Muscle of arm (tissue), 12 donors: ENCODE measurements around the gene CNTNAP2. TPM values are rescaled to one million over a fixed set of nuclear protein-coding genes. Genes with fewer than 3 reads are reported as not detected.

ENCODE experiments used
- DNase-seq: peaks from one replicate; pipeline ENCODE4 v3.0.0-alpha.2; 2013
- polyA plus RNA-seq, 12 donors: library from polyadenylated mRNA; unstranded; fragments of 120-200 nt; gene quantifications; one replicate each; pipeline ENCODE4 v1.2.1, GENCODE V29; 2013; ENCODE audit not compliant: insufficient read length in 12 of 12

The CNTNAP2 gene
- polyA plus RNA-seq, 12 donors: 7.4 to 16.1 (median 10.3) TPM; not detected in 1

DNA sequence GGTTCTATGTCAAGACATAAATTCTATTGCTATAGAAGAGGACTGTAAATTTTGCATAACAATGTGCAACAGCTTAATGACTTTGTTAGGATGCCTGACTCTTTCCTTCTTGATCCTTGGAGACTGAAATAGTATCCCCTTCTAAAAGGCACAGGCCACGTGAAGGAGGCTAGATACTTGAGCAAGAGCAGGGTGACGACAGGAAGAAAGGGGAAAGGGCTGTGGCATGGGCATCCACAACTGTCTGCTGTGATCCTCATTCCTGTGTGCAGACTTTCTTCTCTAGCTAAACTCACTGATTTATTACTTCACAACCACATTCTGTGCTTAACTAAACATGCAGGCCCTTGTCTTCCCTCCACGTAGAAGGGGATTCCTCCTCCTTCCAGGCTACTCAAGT, 1362.2 kb downstream of the CNTNAP2 start:
- DNase-seq: no peak

DNA sequence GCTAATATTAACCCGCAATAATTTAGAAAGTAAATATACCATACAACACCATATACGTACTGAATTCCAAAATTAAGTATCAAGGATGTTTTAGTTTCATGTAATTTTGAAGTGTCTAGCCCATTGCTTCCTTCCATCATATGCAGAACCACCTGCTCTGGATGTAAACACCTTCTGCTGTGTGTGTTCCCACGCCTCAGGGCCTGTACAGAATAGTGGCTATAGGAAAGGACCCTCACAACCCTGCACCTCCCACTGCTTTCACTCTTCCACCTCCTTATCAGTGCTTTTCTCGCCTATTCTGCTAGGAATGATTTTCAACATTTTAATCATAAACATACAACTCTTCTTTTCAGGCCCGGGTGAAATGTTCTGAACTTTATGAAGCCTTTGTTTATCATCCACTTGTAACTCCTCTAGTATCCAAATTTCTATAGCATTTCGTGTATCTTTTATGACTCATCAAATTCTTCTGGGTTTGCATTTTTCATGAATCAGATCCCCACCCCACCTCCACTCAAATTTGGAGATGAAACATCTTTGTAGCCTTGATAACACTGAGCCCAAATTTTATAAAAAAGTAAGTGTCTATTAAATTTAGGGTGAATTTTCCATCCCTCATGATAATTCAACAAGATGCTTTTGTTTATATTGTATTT, 1367.2 kb downstream of the CNTNAP2 start:
- no peak for DNase-seq

DNA sequence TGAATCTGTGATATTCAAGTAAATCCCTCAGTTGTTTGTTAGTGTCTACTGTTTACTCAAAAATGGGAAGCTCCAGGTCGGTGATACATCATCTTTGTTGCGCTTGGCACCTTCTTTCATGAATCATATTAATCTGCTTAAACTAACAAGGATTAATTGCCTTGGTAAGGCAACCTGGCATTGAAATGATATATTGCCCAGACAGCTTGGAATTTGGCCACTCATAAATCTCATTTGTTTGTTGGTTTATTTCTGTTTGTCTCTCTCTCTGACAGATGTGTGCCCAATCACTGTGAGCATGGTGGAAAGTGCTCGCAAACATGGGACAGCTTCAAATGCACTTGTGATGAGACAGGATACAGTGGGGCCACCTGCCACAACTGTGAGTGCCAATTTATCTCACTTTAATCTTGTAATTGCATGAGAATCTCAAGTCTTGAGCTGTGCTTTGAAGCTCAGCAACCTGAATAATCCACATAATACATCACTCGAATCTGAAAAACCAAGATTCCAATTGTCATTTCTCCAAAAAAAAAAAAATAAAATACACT, 1369.1 kb downstream of the CNTNAP2 start:
- DNase-seq: no peak

DNA sequence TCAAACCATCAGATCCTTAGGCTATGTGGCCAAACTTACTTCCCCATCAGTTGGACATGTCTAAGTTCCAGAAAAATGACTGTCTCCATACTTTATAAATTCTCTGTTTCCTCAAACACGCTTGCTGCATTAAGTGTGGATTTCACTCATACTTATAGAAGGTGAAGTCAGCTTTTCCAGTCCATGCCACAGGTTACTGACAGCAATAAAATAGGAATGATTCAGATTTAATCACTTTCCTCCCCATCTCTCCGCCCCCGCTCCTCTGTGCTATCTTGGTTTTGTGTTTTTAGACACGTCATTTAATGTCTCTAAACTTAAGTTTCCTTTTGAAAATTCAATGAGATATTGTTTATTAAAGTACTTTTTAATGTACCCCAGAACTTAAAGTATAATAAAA, 1376.0 kb downstream of the CNTNAP2 start:
- DNase-seq: no peak

DNA sequence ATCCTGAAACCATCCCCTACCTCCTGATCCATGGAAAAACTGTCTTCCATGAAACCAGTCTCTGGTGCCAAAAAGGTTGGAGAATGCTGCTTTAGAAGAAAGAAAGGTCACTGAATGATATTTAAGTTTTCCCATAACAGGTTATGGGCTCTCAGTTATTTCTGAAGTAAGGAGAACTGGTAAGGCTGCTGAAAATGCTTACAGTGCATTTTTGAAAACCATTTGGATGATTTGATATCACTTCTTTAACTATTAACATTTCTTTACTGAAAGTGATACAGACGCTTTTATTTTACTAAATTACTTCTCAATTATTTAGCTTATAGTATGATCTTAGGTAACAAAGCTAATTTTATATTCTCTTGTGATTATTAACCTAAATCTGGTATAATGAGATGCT, 1379.6 kb downstream of the CNTNAP2 start:
- DNase-seq: no peak

- DNase-seq: no peak
Observed at GRCh38 chr7:147497246-147497645, 1380.6 kb downstream of the CNTNAP2 start.

GRCh38 chr7:147498081-147498480, 1381.5 kb downstream of the CNTNAP2 start:
- DNase-seq: no peak

DNA sequence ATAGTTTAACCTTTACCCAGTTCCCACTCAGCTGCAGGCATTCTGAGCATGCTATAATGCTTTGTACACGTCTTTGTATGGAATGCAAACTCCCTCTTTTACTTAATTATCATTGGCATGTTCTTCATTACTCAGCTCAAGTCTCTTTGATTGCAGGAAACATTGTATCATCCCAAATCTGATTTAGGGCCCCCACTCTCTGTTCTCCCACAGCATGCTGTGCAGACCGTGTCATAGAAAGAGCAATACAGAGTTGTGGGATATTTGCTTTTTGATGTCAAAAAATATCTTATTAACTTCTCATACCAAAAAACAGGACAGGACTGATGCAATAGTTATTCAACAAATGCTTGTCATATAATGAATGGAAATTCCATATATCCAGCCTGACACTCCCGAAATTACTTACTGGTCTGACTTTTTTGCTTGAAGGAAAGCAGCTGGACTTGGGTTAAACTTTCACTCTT, 1392.5 kb downstream of the CNTNAP2 start:
- DNase-seq: no peak

- no peak for DNase-seq
Observed at GRCh38 chr7:147509541-147510200, 1393.1 kb downstream of the CNTNAP2 start.

GRCh38 chr7:147510201-147510542, 1393.6 kb downstream of the CNTNAP2 start:
- no peak for DNase-seq

DNA sequence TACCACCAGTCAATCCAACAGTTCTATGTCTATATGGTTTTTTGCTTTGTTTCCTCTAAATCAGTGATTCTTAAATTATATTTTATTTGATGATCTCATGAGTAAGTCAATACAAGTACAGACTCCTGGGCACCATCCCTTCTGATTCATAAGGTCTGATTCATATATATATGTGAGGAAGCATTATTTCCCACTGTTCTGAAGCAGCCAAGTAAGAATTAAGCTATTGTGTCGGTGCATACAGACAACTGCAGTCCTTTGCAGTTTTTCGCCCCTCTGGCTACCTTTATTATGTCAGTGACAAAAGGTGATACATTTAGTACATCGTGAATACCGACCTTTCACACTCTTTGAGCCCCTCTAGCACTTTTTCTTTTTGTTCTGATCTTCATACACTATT, 1394.3 kb downstream of the CNTNAP2 start:
- DNase-seq: no peak

GRCh38 chr7:147513451-147513850, 1396.8 kb downstream of the CNTNAP2 start:
- DNase-seq: no peak

- DNase-seq: no peak
Observed at GRCh38 chr7:147516391-147516790, 1399.8 kb downstream of the CNTNAP2 start.

GRCh38 chr7:147519062-147519461, 1402.5 kb downstream of the CNTNAP2 start:
- no peak for DNase-seq

- DNase-seq: no peak
Observed at GRCh38 chr7:147523056-147523455, 1406.5 kb downstream of the CNTNAP2 start.

GRCh38 chr7:147524726-147525250, 1408.2 kb downstream of the CNTNAP2 start:
- no peak for DNase-seq

DNA sequence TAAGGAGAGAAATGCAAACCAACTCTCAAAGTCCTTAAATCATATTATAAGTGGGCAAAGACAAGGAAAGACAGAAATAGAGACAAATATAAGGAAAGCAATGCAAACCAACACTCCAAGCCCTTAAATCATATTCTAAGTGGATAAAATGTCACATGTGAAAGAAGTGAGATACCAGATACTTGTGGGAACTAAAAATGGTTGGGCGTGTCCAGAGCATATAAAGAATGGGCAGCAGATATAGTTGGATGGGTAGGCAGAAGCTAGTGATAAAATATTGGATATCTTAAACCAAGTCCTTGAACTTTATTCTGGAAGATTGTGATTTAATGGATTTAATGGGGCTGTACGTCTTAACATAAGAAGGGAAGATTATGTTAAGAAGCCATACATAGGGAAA, 1408.7 kb downstream of the CNTNAP2 start:
- no peak for DNase-seq

GRCh38 chr7:147535701-147536111, 1419.1 kb downstream of the CNTNAP2 start:
- DNase-seq: no peak

DNA sequence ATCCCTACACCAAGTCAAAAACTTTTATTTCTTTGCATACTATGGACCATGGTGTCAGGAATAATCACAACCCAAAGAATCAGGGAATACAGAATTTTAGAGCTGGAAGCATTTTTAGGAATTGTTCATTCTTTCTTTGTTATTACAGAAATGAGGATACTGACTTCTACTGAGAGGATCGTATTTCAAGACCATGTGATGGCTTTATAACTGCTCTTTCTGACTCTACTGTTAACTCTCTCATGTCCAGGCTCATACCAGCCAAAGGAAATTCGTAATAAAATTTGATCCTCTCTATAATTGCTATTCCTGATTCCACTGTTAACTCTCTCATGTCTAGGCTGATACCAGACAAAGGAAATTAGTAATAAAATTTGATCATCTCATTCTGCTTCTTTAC, 1423.1 kb downstream of the CNTNAP2 start:
- no peak for DNase-seq

DNA sequence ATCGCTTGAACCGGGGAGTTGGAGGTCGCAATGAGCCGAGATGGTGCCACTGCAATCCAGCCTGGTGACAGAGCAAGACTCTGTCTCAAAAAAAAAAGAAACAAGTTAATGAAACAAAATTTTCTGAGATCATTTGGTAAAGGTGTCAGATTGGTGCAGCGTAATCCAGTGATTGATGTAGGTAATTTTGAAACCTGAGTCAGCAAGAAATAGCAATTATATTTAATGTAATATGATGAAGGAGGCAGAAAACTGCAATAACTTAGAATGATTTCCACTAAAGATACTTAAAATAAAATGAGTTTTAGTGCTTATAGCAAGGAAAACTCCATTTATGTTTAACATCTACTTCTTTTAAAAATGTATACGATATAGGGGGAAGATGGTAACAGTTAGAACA, 1424.1 kb downstream of the CNTNAP2 start:
- DNase-seq: no peak

DNA sequence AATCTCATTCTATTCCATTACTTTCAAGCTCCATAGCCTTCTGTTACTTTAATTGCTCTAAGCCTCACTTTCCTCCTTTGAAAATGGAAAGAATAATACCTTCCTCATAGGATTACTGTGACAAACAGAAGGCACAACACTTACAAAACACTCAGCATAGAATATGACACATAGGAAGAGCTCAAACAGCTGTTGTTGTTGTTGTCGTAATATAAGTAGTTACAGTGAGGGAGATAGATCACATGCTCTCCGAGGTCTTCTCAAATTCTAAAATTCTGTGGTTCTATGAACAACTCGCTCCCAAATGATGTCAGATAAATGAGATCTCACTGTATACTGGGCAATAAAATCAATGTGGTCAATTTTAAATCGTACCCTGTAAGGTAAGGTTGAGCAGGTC, 1424.7 kb downstream of the CNTNAP2 start:
- DNase-seq: no peak

DNA sequence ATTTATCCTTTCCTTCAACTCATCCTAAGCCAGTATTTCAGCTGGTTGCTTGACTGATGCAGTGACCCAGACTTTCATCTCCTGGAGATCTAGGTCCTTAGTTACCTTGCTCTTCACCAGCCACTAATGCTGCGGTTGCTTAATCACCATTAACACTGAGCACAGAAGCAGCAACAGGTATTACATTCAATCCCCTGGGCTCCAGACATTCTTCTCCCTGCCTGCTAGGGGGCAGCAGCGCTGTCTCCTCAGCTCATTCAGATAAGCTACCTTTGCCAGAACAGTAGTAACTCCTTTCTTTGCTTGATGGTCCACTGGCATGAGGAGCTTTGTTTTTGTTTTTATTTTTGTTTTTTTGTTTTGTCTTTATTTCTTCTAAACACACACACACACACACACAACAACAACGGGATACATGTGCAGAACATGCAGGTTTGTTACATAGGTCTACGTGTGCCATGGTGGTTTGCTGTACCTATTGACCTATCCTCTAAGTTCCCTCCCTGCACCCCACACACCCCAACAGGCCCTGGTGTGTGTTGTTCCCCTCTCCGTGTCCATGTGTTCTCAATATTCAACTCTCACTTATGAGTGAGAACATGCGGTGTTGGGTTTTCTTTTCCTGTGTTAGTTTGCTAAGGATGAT, 1430.8 kb downstream of the CNTNAP2 start:
- DNase-seq: no peak

DNA sequence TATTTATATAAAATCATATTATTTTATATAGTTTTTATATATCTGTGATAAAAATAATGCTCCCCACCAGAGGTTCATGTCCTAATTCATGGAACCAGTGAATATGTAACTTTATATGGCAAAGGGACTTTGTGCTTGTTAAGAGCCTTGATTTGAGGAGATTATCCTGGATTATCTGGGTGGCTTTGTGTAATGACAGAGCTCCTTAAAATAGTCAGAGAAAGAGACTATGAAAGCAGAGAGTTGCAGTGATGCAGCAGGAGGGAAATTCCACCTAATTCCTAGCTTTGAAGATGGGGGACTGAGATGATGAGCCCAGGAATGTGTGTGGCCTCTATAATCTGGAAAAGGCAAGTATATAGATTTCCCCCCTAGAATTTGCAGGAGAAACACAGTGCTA, 1439.7 kb downstream of the CNTNAP2 start:
- no peak for DNase-seq
